ENCODE measurements around the gene BRCA1.
"Not testable (repeated sequence)": the region's sequence is repeated elsewhere in the genome, so short reads cannot be mapped to it uniquely, and the experiment has no call there.

Gene BRCA1

DNA sequence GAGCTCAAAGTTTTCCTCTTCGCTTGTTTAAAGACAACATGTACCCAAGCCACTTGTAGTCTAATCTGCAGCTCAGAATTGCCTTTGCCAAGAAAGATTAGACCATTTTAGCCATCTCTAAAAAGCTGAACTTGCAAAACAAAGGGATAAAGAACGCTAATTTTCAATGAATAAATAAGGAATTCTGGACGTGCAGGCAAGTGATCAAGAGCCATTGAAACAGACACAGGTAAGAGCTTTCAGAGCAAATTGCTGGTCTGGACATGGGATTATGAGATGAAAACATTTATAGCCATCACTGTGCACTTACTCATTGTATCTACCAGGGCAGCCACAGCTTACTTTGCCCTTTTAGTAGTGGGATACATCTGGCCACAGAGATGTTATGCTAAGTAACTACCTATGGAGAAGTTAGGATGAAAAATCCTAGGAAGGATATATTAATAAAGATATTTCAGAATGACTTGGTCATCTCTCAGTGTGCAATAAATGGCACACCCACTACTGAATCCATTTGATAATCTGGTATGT lies 55.7 kb downstream of the BRCA1 start:
- Histone ChIP-seq H3K27ac (ENCODE audit: low read depth, low read length) (no peak overlapping the region), H3K9ac (ENCODE audit: low read depth in 1 of 2, low read length in 2 of 2) (no peak overlapping the region), H3K4me3 (ENCODE audit: low read depth in 1 of 2, low read length in 2 of 2) (no peak overlapping the region), H3K4me1 (ENCODE audit: control insufficient read depth in 1 of 2, insufficient read depth in 2 of 2, low read length in 2 of 2) (no peaks in the 10 kb centered on the region), H3K36me3 (ENCODE audit: control insufficient read depth in 1 of 2, insufficient read depth in 2 of 2, low read length in 2 of 2) (peaks cover 4 to 6% of the 10 kb centered on the region in 2 donors), H3K27me3 (ENCODE audit: control insufficient read depth in 1 of 2, insufficient read depth in 2 of 2, low read length in 2 of 2) (no peaks in the 10 kb centered on the region), H3K9me3 (ENCODE audit: control insufficient read depth in 1 of 2, low read length in 2 of 2) (no peaks in the 10 kb centered on the region)

GRCh38 chr17:43068570-43069367 lies 56.4 kb downstream of the BRCA1 start:
- Histone ChIP-seq H3K27ac (ENCODE audit: low read depth, low read length) (no peak overlapping the region), H3K36me3 (ENCODE audit: control insufficient read depth in 1 of 2, insufficient read depth in 2 of 2, low read length in 2 of 2) (peaks cover 4 to 6% of the 10 kb centered on the region in 2 donors), H3K4me3 (ENCODE audit: low read depth in 1 of 2, low read length in 2 of 2) (no peak overlapping the region), H3K9me3 (ENCODE audit: control insufficient read depth in 1 of 2, low read length in 2 of 2) (no peaks in the 10 kb centered on the region), H3K27me3 (ENCODE audit: control insufficient read depth in 1 of 2, insufficient read depth in 2 of 2, low read length in 2 of 2) (no peaks in the 10 kb centered on the region), H3K4me1 (ENCODE audit: control insufficient read depth in 1 of 2, insufficient read depth in 2 of 2, low read length in 2 of 2) (no peaks in the 10 kb centered on the region), H3K9ac (ENCODE audit: low read depth in 1 of 2, low read length in 2 of 2) (no peak overlapping the region)

GRCh38 chr17:43062984-43063638 lies 62.1 kb downstream of the BRCA1 start:
- H3K4me3 ChIP-seq (ENCODE audit: low read depth in 1 of 2, low read length in 2 of 2) = no peak overlapping the region
- H3K27me3 ChIP-seq (ENCODE audit: control insufficient read depth in 1 of 2, insufficient read depth in 2 of 2, low read length in 2 of 2) = no peaks in the 10 kb centered on the region

DNA sequence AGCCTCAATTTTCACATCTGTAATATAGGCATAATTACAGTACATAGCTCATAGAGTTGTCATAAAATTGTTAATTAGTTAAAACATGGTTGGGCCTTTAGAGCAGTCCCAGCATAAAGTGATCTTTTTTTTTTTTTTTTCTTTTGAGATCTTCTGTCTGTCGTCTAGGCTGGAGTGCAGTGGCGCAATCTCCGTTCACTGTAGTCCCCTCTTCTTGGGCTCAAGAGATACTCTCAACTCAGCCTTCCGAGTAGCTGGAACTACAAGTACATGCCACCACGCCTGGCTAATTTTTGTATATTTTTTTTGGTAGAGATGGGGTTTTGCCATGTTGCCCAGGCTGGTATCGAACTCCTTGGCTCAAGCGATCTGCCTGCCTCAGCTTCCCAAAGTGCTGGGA lies 69.1 kb downstream of the BRCA1 start:
- no peaks in the 10 kb centered on the region for H3K9me3 ChIP-seq (ENCODE audit: control insufficient read depth in 1 of 2, low read length in 2 of 2)
- no peak overlapping the region for H3K27ac ChIP-seq (ENCODE audit: low read depth, low read length)
- H3K4me3 ChIP-seq (ENCODE audit: low read depth in 1 of 2, low read length in 2 of 2) = no peak overlapping the region
- no peak overlapping the region for H3K9ac ChIP-seq (ENCODE audit: low read depth in 1 of 2, low read length in 2 of 2)
- peaks cover 0 to 18% of the 10 kb centered on the region in 2 donors for H3K36me3 ChIP-seq (ENCODE audit: control insufficient read depth in 1 of 2, insufficient read depth in 2 of 2, low read length in 2 of 2)
- no peaks in the 10 kb centered on the region for H3K27me3 ChIP-seq (ENCODE audit: control insufficient read depth in 1 of 2, insufficient read depth in 2 of 2, low read length in 2 of 2)
- H3K4me1 ChIP-seq (ENCODE audit: control insufficient read depth in 1 of 2, insufficient read depth in 2 of 2, low read length in 2 of 2) = no peaks in the 10 kb centered on the region

More at GRCh38 chr17:43062984-43063638, 62.1 kb downstream of the BRCA1 start:
- H3K9me3 ChIP-seq (ENCODE audit: control insufficient read depth in 1 of 2, low read length in 2 of 2) = no peaks in the 10 kb centered on the region
- no peaks in the 10 kb centered on the region for H3K4me1 ChIP-seq (ENCODE audit: control insufficient read depth in 1 of 2, insufficient read depth in 2 of 2, low read length in 2 of 2)
- no peak overlapping the region for H3K9ac ChIP-seq (ENCODE audit: low read depth in 1 of 2, low read length in 2 of 2)
- H3K36me3 ChIP-seq (ENCODE audit: control insufficient read depth in 1 of 2, insufficient read depth in 2 of 2, low read length in 2 of 2) = peaks cover 0 to 6% of the 10 kb centered on the region in 2 donors
- no peak overlapping the region for H3K27ac ChIP-seq (ENCODE audit: low read depth, low read length)

DNA sequence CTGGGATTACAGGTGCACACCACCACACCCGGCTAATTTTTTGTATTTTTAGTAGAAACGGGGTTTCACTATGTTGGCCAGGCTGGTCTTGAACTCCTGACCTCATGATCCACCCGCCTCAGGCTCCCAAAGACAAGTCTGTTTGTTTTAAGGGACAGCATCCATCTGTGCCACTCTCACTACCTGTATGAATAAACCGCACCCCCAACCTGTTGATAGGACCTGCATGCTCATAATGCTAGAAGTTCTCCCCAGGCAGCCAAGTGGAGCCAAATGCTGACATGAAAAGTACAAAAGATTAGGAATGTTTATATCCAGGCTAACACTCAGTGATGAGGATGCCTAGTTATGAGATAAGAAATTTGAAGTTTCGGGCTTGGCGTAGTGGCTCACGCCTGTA lies 72.2 kb downstream of the BRCA1 start:
- H3K27ac ChIP-seq (ENCODE audit: low read depth, low read length); H3K4me3 ChIP-seq (ENCODE audit: low read depth in 1 of 2, low read length in 2 of 2); H3K27me3 ChIP-seq (ENCODE audit: control insufficient read depth in 1 of 2, insufficient read depth in 2 of 2, low read length in 2 of 2); H3K9me3 ChIP-seq (ENCODE audit: control insufficient read depth in 1 of 2, low read length in 2 of 2); H3K4me1 ChIP-seq (ENCODE audit: control insufficient read depth in 1 of 2, insufficient read depth in 2 of 2, low read length in 2 of 2); H3K9ac ChIP-seq (ENCODE audit: low read depth in 1 of 2, low read length in 2 of 2): not testable (repeated sequence)
- H3K36me3 ChIP-seq (ENCODE audit: control insufficient read depth in 1 of 2, insufficient read depth in 2 of 2, low read length in 2 of 2) = peaks cover 0 to 18% of the 10 kb centered on the region in 2 donors

DNA sequence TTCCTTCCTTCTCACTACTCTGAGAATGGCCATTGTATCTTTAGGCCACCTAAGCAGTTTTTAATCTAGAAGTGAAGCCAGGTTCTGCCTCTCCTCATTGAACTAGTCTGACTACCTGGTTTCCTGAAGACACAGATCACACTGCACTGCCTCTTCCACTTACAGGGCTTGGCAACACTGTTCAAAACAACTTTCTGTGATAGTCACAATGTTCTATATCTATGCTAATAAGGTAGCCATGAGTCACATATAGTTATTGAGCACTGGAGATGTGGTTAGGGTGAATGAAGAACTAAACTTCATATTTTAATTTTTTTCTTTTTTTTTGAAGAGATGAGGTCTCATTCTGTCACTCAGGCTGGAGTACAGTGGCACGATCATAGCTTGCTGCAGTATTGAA lies 73.2 kb downstream of the BRCA1 start:
- Histone ChIP-seq H3K4me3 (ENCODE audit: low read depth in 1 of 2, low read length in 2 of 2) (no peak overlapping the region), H3K27me3 (ENCODE audit: control insufficient read depth in 1 of 2, insufficient read depth in 2 of 2, low read length in 2 of 2) (no peaks in the 10 kb centered on the region), H3K9me3 (ENCODE audit: control insufficient read depth in 1 of 2, low read length in 2 of 2) (no peaks in the 10 kb centered on the region), H3K4me1 (ENCODE audit: control insufficient read depth in 1 of 2, insufficient read depth in 2 of 2, low read length in 2 of 2) (no peaks in the 10 kb centered on the region), H3K9ac (ENCODE audit: low read depth in 1 of 2, low read length in 2 of 2) (no peak overlapping the region), H3K36me3 (ENCODE audit: control insufficient read depth in 1 of 2, insufficient read depth in 2 of 2, low read length in 2 of 2) (peaks cover 0 to 18% of the 10 kb centered on the region in 2 donors), H3K27ac (ENCODE audit: low read depth, low read length) (no peak overlapping the region)

DNA sequence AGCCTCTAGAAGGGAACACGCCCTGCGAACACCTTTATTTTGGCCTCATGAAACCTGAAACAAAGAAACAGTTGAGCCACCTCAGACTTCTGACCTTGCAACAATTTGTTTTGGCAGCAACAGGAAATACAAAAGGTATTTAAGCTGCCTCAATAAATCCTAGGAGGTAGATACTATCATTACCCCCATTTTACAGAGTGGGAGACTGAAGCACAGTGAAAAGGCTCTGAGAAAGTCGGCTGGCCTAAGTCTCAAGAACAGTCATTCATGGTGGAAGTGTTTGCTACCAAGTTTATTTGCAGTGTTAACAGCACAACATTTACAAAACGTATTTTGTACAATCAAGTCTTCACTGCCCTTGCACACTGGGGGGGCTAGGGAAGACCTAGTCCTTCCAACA lies 81.1 kb downstream of the BRCA1 start:
- H3K9ac ChIP-seq (ENCODE audit: low read depth in 1 of 2, low read length in 2 of 2) = no peak overlapping the region
- no peaks in the 10 kb centered on the region for H3K9me3 ChIP-seq (ENCODE audit: control insufficient read depth in 1 of 2, low read length in 2 of 2)
- H3K36me3 ChIP-seq (ENCODE audit: control insufficient read depth in 1 of 2, insufficient read depth in 2 of 2, low read length in 2 of 2) = no peaks in the 10 kb centered on the region
- H3K27me3 ChIP-seq (ENCODE audit: control insufficient read depth in 1 of 2, insufficient read depth in 2 of 2, low read length in 2 of 2) = no peaks in the 10 kb centered on the region
- no peak overlapping the region for H3K4me3 ChIP-seq (ENCODE audit: low read depth in 1 of 2, low read length in 2 of 2)
- H3K27ac ChIP-seq (ENCODE audit: low read depth, low read length) = no peak overlapping the region
- H3K4me1 ChIP-seq (ENCODE audit: control insufficient read depth in 1 of 2, insufficient read depth in 2 of 2, low read length in 2 of 2) = no peaks in the 10 kb centered on the region

- Histone ChIP-seq H3K27ac (ENCODE audit: low read depth, low read length) (no peak overlapping the region), H3K9ac (ENCODE audit: low read depth in 1 of 2, low read length in 2 of 2) (no peak overlapping the region), H3K36me3 (ENCODE audit: control insufficient read depth in 1 of 2, insufficient read depth in 2 of 2, low read length in 2 of 2) (no peaks in the 10 kb centered on the region), H3K27me3 (ENCODE audit: control insufficient read depth in 1 of 2, insufficient read depth in 2 of 2, low read length in 2 of 2) (no peaks in the 10 kb centered on the region), H3K4me1 (ENCODE audit: control insufficient read depth in 1 of 2, insufficient read depth in 2 of 2, low read length in 2 of 2) (no peaks in the 10 kb centered on the region), H3K4me3 (ENCODE audit: low read depth in 1 of 2, low read length in 2 of 2) (no peak overlapping the region), H3K9me3 (ENCODE audit: control insufficient read depth in 1 of 2, low read length in 2 of 2) (no peaks in the 10 kb centered on the region)
These were observed 81.9 kb downstream of the BRCA1 start for GRCh38 chr17:43043307-43043706.

- Histone ChIP-seq H3K27ac (ENCODE audit: low read depth, low read length) (no peak overlapping the region), H3K4me1 (ENCODE audit: control insufficient read depth in 1 of 2, insufficient read depth in 2 of 2, low read length in 2 of 2) (no peaks in the 10 kb centered on the region)
These were observed 83.0 kb downstream of the BRCA1 start for GRCh38 chr17:43042025-43042628.

GRCh38 chr17:43040655-43041054 lies 84.5 kb downstream of the BRCA1 start:
- Histone ChIP-seq H3K36me3 (ENCODE audit: control insufficient read depth in 1 of 2, insufficient read depth in 2 of 2, low read length in 2 of 2) (no peaks in the 10 kb centered on the region), H3K4me1 (ENCODE audit: control insufficient read depth in 1 of 2, insufficient read depth in 2 of 2, low read length in 2 of 2) (no peaks in the 10 kb centered on the region), H3K9ac (ENCODE audit: low read depth in 1 of 2, low read length in 2 of 2) (no peak overlapping the region), H3K27me3 (ENCODE audit: control insufficient read depth in 1 of 2, insufficient read depth in 2 of 2, low read length in 2 of 2) (no peaks in the 10 kb centered on the region), H3K27ac (ENCODE audit: low read depth, low read length) (no peak overlapping the region), H3K9me3 (ENCODE audit: control insufficient read depth in 1 of 2, low read length in 2 of 2) (no peaks in the 10 kb centered on the region), H3K4me3 (ENCODE audit: low read depth in 1 of 2, low read length in 2 of 2) (no peak overlapping the region)

More at GRCh38 chr17:43042025-43042628, 83.0 kb downstream of the BRCA1 start:
- Histone ChIP-seq H3K4me3 (ENCODE audit: low read depth in 1 of 2, low read length in 2 of 2) (no peak overlapping the region), H3K9ac (ENCODE audit: low read depth in 1 of 2, low read length in 2 of 2) (no peak overlapping the region), H3K36me3 (ENCODE audit: control insufficient read depth in 1 of 2, insufficient read depth in 2 of 2, low read length in 2 of 2) (no peaks in the 10 kb centered on the region), H3K9me3 (ENCODE audit: control insufficient read depth in 1 of 2, low read length in 2 of 2) (no peaks in the 10 kb centered on the region), H3K27me3 (ENCODE audit: control insufficient read depth in 1 of 2, insufficient read depth in 2 of 2, low read length in 2 of 2) (no peaks in the 10 kb centered on the region)
